WERI-Rb-1 (cell line): Measurements from ENCODE around the gene ZNF407.

Experiments
- DNase-seq: peaks from one replicate; pipeline ENCODE4 v3.0.0-alpha.2; 2020
- H3K27ac ChIP-seq: fragments of 250-450 bp; sonication (Bioruptor Pico); 2 replicates; pipeline ENCODE4 v1.5.1; 2020; ENCODE audit warnings: mild to moderate bottlenecking, moderate library complexity
- H3K27me3 ChIP-seq: fragments of 250-450 bp; sonication (Bioruptor Pico); 2 replicates; pipeline ENCODE4 v1.5.1; 2021; ENCODE audit warnings: mild to moderate bottlenecking, low read depth, moderate library complexity; ENCODE audit not compliant: insufficient read depth, severe bottlenecking
- H3K36me3 ChIP-seq: fragments of 250-450 bp; sonication (Bioruptor Pico); 2 replicates; pipeline ENCODE4 v1.5.1; 2020; ENCODE audit warnings: mild to moderate bottlenecking, moderate library complexity
- H3K4me3 ChIP-seq: 2 replicates; pipeline ENCODE4 v1.5.1; 2011; ENCODE audit warnings: low read depth, mild to moderate bottlenecking, control low read depth, low read length
- H3K9me3 ChIP-seq: fragments of 250-450 bp; sonication (Bioruptor Pico); 2 replicates; pipeline ENCODE4 v1.5.1; 2021; ENCODE audit warnings: mild to moderate bottlenecking, moderate library complexity; ENCODE audit not compliant: severe bottlenecking
- TF ChIP-seq, protein P1 (sequence below): IDR thresholded peaks from 2 replicates; pipeline ENCODE4 v1.5.1; 2011; ENCODE audit warnings: low read depth, mild to moderate bottlenecking, control low read depth, inconsistent platforms, low read length

ZNF407 gene

DNA sequence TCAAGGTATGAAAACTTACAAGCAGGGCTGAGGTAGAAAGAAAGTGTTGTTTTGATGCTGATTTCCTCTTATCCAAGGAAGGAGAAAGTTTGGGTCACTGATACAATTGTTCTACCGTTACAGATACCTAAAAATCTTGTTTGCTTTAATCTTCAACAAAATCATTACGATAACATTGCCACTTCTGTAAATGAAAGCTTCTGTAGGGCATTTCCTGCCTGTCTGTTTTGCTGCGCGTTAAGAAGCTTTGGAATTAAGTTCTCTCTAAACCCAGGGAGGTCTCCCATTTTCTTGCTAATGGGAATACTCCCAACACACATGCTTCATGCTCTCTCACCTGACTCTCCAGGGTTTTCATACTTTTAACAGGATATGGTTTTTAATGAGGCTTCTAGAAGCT, 352.8 kb downstream of the ZNF407 start:
- H3K4me3 ChIP-seq = no peak overlapping the region
- TF ChIP-seq, protein P1, sequence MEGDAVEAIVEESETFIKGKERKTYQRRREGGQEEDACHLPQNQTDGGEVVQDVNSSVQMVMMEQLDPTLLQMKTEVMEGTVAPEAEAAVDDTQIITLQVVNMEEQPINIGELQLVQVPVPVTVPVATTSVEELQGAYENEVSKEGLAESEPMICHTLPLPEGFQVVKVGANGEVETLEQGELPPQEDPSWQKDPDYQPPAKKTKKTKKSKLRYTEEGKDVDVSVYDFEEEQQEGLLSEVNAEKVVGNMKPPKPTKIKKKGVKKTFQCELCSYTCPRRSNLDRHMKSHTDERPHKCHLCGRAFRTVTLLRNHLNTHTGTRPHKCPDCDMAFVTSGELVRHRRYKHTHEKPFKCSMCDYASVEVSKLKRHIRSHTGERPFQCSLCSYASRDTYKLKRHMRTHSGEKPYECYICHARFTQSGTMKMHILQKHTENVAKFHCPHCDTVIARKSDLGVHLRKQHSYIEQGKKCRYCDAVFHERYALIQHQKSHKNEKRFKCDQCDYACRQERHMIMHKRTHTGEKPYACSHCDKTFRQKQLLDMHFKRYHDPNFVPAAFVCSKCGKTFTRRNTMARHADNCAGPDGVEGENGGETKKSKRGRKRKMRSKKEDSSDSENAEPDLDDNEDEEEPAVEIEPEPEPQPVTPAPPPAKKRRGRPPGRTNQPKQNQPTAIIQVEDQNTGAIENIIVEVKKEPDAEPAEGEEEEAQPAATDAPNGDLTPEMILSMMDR = no peak
- DNase-seq = no peak
- no peaks in the 10 kb centered on the region for H3K9me3 ChIP-seq
- no peaks in the 10 kb centered on the region for H3K36me3 ChIP-seq
- no peak overlapping the region for H3K27ac ChIP-seq
- H3K27me3 ChIP-seq = no peaks in the 10 kb centered on the region

- no peak overlapping the region for H3K27ac ChIP-seq
- DNase-seq = no peak
Observed at GRCh38 chr18:74951165-74951760, 353.6 kb downstream of the ZNF407 start.

DNA sequence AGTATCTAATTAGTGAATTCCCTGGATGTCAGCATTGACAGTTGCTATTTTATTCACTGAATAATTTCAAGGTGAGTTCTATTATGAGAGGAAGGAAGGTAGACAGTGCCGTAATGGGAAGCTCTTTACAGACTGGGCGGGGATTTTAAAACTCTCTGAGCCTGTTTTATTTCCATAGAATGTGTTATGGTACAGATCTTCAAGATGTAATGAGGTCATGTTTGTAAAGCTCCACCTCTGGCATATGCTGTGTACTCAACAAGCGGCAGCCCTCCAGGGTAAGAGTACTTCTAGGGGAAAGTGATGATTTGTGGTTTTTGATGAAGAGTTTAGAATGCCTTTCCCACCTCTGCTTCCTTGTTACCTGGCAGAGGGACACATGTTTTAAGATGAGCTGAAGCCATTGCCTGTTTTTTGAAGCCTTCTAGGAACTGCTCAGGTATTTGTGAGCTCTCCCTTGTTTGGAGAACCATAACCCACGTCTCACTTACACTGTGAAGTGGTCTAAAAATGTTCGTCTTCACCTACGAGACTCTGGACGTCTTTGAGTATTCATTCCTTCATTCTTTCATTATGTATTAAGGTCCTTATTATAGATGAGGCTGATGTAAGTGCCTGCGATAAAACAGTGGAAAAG, 360.0 kb downstream of the ZNF407 start:
- no peaks in the 10 kb centered on the region for H3K36me3 ChIP-seq
- H3K4me3 ChIP-seq = no peak overlapping the region
- H3K9me3 ChIP-seq = no peaks in the 10 kb centered on the region
- TF ChIP-seq, protein P1 = no peak
- no peak overlapping the region for H3K27ac ChIP-seq
- DNase-seq = no peak
- H3K27me3 ChIP-seq = no peaks in the 10 kb centered on the region

More at GRCh38 chr18:74951165-74951760, 353.6 kb downstream of the ZNF407 start:
- Histone ChIP-seq H3K9me3 (no peaks in the 10 kb centered on the region), H3K27me3 (no peaks in the 10 kb centered on the region), H3K36me3 (no peaks in the 10 kb centered on the region), H3K4me3 (no peak overlapping the region)
- TF ChIP-seq, protein P1 = no peak

DNA sequence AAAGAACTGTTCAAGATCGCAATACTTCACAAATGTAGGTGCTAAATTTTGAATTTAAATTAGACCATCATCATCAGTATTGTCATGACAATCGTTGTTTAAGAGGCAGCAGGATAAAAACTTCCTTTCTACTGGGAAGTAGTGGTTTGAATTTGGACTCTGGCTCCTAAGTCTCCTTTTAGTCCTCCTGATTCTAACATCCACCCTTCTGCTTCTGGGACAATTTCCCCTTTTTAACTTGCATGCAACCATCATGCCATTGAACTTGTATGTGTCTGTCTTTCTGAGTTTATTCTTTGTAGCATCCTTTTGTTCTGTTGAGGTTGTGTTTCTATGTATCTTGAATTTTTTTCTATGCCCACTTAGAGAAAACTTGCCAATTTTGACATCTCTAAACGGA, 361.5 kb downstream of the ZNF407 start:
- Histone ChIP-seq H3K27ac (no peak overlapping the region), H3K27me3 (no peaks in the 10 kb centered on the region), H3K36me3 (no peaks in the 10 kb centered on the region), H3K9me3 (no peaks in the 10 kb centered on the region), H3K4me3 (no peak overlapping the region)
- no peak for DNase-seq
- TF ChIP-seq, protein P1 = no peak

DNA sequence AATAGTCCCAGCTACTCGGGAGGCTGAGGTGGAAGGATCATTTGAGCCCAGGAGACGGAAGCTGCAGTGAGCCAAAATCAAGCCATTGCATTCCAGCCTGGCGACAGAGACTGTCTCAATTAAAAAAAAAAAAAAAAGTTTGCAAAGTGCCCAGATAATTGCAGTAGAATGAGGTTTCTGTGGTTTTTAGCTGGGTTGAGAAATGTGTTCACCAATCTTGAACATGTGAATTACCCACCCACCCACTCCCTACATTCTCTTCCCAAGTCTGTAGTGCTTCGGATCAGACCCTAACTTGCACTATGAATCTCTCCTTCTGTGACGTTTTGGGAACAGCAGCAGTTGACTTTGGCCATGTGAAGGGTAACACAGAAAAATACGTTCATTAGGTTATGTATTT, 363.9 kb downstream of the ZNF407 start:
- TF ChIP-seq, protein P1 = no peak
- H3K27me3 ChIP-seq = no peaks in the 10 kb centered on the region
- H3K27ac ChIP-seq = no peak overlapping the region
- H3K9me3 ChIP-seq = no peaks in the 10 kb centered on the region
- H3K36me3 ChIP-seq = no peaks in the 10 kb centered on the region
- no peak for DNase-seq
- H3K4me3 ChIP-seq = no peak overlapping the region
